Measurements from ENCODE around the gene RPL36. TPM values are rescaled to one million over a fixed set of nuclear protein-coding genes. Genes with fewer than 3 reads are reported as not detected.
A peak's percentile ranks its signal among the peaks of the same experiment; 100 is the strongest.

The RPL36 gene
- total RNA-seq, 1 donor from 2014 or later = 778 TPM

GRCh38 chr19:5684694-5685430 lies 5.2 kb upstream of the RPL36 start:
- no peak for DNase-seq (ENCODE audit: low spot score)
- no peaks in the 10 kb centered on the region for H3K79me2 ChIP-seq (ENCODE audit: low read depth)
- TF ChIP-seq EZH2phosphoT487 (IDR thresholded peaks at IDR 0.05) (no peak), CTCF (IDR thresholded peaks at IDR 0.05) (no peak), EZH2 (IDR thresholded peaks at IDR 0.05) (no peak)
- H3K4me1 Mint-ChIP-seq = peaks cover 33% of the 10 kb centered on the region
- H3K4me1 ChIP-seq = peaks cover 3% of the 10 kb centered on the region
- H3K27ac Mint-ChIP-seq = no peak overlapping the region
- no peaks in the 10 kb centered on the region for H3K27me3 ChIP-seq
- H3K27ac ChIP-seq = no peak overlapping the region
- H3K4me2 ChIP-seq = no peak overlapping the region
- H3K9me3 Mint-ChIP-seq = no peaks in the 10 kb centered on the region
- peaks cover 6% of the 10 kb centered on the region for H3K27me3 Mint-ChIP-seq (ENCODE audit: insufficient read depth, low read depth)
- H3K9ac ChIP-seq = no peak overlapping the region
- H3K4me3 ChIP-seq = no peak overlapping the region
- H3F3A ChIP-seq (ENCODE audit: low read depth) = peaks cover 19% of the 10 kb centered on the region
- no peaks in the 10 kb centered on the region for H3K36me3 ChIP-seq
- no peaks in the 10 kb centered on the region for H3K36me3 Mint-ChIP-seq
- no peaks in the 10 kb centered on the region for H3K9me3 ChIP-seq (ENCODE audit: low read depth)
- peaks cover 5% of the 10 kb centered on the region for H4K20me1 ChIP-seq (ENCODE audit: low read depth)
- no peak overlapping the region for H3K4me3 Mint-ChIP-seq
- no peak overlapping the region for H2AFZ ChIP-seq (replicated peaks)

GRCh38 chr19:5686326-5686646 lies 3.8 kb upstream of the RPL36 start:
- Histone ChIP-seq H3K4me3 (peak overlapping the region; percentile 58), H3K9me3 (ENCODE audit: low read depth) (no peaks in the 10 kb centered on the region), H3K4me1 (peaks cover 3% of the 10 kb centered on the region), H2AFZ (replicated peaks) (no peak overlapping the region), H3K79me2 (ENCODE audit: low read depth) (peaks cover 12% of the 10 kb centered on the region), H3K4me2 (peak overlapping the region; percentile 66), H3K27me3 (no peaks in the 10 kb centered on the region), H3F3A (ENCODE audit: low read depth) (peaks cover 31% of the 10 kb centered on the region), H3K36me3 (no peaks in the 10 kb centered on the region), H3K9ac (no peak overlapping the region), H4K20me1 (ENCODE audit: low read depth) (peaks cover 17% of the 10 kb centered on the region), H3K27ac (no peak overlapping the region)
- peaks cover 13% of the 10 kb centered on the region for H3K27me3 Mint-ChIP-seq (ENCODE audit: insufficient read depth, low read depth)
- no peaks in the 10 kb centered on the region for H3K9me3 Mint-ChIP-seq
- H3K4me3 Mint-ChIP-seq = peak overlapping the region; percentile 84
- DNase-seq (ENCODE audit: low spot score) = no peak
- no peaks in the 10 kb centered on the region for H3K36me3 Mint-ChIP-seq
- H3K27ac Mint-ChIP-seq = no peak overlapping the region
- TF ChIP-seq EZH2 (IDR thresholded peaks at IDR 0.05) (no peak), EZH2phosphoT487 (IDR thresholded peaks at IDR 0.05) (no peak), CTCF (IDR thresholded peaks at IDR 0.05) (no peak)
- H3K4me1 Mint-ChIP-seq = peaks cover 32% of the 10 kb centered on the region

GRCh38 chr19:5686647-5687359 lies 3.3 kb upstream of the RPL36 start:
- Histone ChIP-seq H3K4me1 (peaks cover under 1% of the 10 kb centered on the region), H3K79me2 (ENCODE audit: low read depth) (peaks cover 17% of the 10 kb centered on the region), H3K4me2 (peak overlapping the region; percentile 66), H3K9me3 (ENCODE audit: low read depth) (no peaks in the 10 kb centered on the region), H4K20me1 (ENCODE audit: low read depth) (peaks cover 22% of the 10 kb centered on the region), H3F3A (ENCODE audit: low read depth) (peaks cover 36% of the 10 kb centered on the region), H2AFZ (replicated peaks) (no peak overlapping the region), H3K36me3 (no peaks in the 10 kb centered on the region), H3K27ac (no peak overlapping the region), H3K27me3 (no peaks in the 10 kb centered on the region), H3K9ac (no peak overlapping the region), H3K4me3 (peak overlapping the region; percentile 58)
- peak overlapping the region; percentile 84 for H3K4me3 Mint-ChIP-seq
- H3K36me3 Mint-ChIP-seq = no peaks in the 10 kb centered on the region
- H3K27me3 Mint-ChIP-seq (ENCODE audit: insufficient read depth, low read depth) = peaks cover 13% of the 10 kb centered on the region
- no peaks in the 10 kb centered on the region for H3K9me3 Mint-ChIP-seq
- peaks cover 27% of the 10 kb centered on the region for H3K4me1 Mint-ChIP-seq
- peak; percentile 98 for DNase-seq (ENCODE audit: low spot score)
- TF ChIP-seq CTCF (IDR thresholded peaks at IDR 0.05) (peak; percentile 81), EZH2 (IDR thresholded peaks at IDR 0.05) (no peak)
- H3K27ac Mint-ChIP-seq = peak overlapping the region; percentile 57

All from neural progenitor cell (in vitro differentiated cells).